GM18526 (cell line): ENCODE results near the gene APOBEC3C.

Source experiments
- POLR2A ChIP-seq: IDR thresholded peaks from 3 replicates; pipeline ENCODE4 v1.6.1; 2011; ENCODE audit not compliant: insufficient read length; ENCODE audit errors: extremely low read depth

The APOBEC3C gene

DNA sequence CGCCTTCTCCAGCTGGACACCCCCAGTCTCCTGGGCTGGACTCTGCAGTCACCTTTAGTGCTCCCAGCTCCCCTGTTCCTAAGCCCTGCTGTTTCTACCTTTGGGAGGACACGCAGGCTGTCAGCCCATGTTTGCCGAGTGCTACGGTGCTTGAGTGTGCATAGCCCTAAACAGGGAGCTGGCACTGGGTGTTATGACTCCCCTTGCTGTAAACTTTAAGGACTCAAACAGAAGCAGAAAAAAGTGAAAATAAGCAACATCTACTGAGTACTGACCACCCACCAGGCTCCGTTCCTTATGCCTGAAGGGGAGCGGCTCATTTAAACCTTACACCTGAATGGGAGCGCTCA is 39.3 kb upstream of the APOBEC3C start:
- no peak for TF ChIP-seq POLR2A

DNA sequence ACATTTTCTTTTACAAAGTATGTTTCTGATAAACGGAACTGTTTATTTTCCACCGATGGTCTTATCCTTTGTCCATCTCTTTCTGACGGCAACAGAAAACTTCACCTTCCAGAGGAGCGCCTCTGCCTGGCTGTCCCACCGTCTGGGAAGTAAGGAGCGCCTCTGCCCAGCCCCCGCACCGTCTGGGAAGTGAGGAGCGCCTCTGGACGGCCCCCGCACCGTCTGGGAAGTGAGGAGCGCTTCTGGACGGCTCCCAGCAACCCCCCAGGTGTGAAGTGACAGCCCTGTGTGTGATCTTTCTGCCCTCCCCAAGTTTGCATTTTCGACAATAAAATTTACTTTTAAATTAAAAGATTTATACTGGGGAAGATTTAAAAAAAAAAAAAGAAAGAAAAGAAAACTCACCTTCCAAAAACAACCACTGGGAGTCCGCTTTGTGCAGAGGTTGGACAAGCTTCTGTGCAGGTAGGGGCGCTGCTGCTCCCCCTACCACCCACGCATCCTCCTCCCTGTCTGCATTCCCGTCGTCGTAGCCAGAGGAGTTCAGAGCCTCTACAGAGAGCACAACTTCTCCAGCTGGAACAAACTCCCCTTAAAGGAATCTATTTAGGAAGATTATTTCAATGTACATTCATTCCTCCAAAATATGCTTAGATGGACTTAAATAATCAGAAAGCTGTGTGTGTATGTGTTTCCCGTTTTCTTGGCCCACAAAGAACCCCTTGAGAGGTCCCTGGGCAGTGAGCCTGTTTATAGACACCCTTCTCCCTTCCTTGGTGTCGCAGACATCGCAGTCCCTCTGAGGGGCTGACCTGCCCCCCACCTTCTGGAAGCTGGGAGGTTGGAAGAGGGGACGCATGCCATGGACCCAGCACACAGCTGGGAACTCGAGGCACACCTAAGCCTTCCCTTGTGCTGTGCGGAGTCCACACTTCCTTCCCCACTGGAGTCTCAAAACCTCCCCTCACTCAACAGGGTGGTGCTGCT is 32.8 kb upstream of the APOBEC3C start:
- no peak for TF ChIP-seq POLR2A

DNA sequence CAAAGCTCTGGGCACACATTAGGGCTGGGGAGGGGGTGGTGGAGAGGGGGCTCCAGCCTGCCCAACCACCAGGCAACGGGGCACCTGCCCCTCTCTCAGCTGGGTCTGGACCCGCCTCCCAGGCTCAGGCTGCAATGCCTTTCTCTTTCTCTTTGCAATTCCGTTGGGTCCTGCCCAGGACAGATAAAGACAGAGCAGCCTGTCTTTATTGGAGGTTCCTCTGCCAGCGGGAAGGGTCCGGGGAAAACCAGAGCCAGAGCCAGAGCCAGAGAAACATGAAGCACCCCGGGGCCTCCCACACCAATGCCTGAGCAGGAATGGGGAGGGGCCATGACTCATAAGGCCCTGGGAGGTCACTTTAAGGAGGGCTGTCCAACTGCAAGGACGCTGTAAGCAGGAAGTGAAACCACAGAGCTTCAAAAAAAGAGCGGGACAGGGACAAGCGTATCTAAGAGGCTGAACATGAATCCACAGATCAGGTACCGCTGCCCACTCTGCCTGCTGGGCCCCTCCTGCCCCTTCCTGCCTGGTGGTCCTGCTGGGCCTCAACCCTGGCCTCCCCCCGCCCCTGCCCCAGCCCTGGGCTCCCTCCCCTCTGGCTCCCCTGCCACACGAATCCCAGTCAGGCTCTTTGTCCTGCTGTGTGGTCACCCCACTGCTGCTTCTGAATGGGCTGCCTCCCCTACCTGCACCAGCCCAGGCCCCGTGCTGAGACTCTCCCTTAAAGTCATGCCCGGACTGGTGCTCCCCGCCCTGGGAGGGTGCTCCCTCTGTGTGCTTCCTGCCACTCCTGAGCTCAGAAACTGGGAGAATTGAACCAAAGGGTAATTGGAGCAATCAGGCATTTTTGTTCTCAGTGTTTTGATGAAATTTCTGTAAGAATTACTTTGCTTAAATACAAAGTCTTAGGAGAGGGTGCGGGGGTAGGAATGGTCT is 31.8 kb upstream of the APOBEC3C start, which contains the start of gene APOBEC3B:
Gene APOBEC3B (plus strand): TSS at position 356 of the 936 bp plus-strand sequence. CDS start 107 bp downstream, at position 463.
- TF ChIP-seq POLR2A = no peak

DNA sequence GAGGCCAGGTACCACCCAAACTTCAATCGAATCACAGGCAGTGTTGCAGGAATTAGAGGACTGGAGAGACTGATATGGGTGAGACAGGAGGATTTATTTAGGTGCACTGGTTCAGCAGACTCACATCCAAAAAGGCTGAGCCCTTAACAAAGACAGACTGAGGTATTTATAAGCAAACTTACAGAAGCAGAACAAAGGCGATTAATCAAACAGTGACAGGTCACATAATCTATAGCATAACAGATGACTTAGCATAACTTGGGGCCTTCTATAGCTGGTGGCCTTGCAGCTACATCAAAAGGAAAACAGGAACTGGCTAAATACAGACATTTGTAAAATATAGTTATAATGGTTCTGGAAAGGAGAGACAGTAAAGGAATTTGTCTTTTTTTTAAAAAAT is 29.8 kb upstream of the APOBEC3C start:
- TF ChIP-seq POLR2A = no peak

DNA sequence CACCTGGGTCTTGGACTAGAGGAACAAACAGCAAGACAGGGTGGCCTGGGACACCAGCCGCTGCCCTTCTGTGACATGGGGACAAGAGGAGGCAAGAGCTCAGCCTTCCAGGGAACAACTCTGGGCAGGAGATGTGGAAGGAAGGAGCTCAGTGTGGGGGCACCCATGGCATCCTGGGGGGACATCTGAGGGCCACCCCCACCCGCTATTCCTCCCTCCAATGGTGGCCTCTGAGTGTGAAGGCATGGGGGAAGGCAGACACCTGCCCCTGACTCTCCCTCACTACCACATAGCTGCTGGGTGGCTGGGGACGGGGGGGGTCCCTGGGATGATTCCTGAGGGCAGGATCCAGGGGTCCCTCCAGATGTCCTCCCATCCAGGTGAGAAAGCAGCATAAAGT is 27.4 kb upstream of the APOBEC3C start:
- no peak for TF ChIP-seq POLR2A

DNA sequence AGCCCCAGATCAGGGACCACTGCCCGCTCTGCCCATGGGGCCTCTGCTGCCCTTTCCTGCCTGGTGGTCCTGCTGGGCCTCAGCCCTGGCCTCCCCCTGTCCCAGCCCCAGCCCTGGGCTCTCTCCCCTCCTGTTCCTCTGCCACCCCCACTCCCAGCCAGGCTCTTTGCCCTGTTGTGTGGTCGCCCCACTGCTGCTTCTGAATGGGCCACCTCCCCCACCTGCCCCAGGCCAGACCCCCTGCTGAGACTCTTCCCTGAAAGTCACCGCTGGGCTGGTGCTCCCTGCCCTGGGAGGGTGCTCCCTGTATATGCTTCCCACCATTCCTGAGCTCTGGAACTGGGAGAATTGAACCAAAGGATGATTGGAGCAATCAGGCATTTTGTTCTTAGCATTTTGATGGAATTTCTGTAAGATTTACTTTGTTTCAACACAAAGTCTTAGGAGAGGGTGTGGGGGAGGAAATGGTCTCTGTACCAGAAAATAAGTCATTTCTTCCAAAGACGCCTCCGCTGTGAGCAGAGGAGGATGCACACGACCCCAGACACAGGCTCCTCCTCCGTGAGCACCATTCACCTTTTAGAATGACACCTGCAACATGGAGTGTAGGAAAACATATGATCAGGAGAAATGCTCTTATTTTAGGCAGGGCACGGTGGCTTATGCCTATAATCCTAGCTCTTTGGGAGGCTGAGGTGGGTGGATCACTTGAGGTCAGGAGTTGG is 26.7 kb upstream of the APOBEC3C start:
- no peak for TF ChIP-seq POLR2A

DNA sequence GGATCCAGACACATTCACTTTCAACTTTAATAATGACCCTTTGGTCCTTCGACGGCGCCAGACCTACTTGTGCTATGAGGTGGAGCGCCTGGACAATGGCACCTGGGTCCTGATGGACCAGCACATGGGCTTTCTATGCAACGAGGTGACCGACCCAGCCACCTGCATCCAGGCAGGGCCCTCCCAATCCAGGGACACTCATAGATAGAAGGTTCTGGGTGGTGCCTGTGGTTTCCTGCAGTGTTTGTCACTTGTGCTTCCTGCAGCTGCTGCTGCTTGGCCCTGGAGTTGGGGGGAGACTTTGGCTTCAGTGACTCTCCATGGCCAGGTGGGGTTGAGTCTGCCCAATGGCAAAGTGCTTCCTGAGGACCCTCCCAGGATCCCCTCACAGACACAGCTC is 24.6 kb upstream of the APOBEC3C start:
- no peak for TF ChIP-seq POLR2A

DNA sequence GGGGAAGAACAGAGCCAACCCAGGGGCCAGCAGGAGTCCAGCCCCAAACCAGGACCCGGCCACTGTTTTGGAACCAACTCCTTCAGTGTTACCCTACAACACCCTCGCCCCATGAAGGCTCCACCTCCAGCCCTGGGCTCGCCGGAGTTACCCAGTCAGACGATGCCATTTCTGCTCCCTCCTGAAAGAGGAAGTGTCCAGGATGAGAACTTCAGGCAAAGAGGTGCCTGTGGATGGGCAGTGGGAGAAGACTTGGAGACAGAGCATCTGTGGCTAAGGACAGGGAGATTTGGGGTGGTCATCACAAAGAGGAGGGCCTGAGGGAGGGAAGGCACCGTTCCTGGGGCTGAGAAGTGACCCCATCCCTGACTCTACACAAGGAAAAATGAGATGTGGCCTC is 18.0 kb upstream of the APOBEC3C start:
- TF ChIP-seq POLR2A = no peak

DNA sequence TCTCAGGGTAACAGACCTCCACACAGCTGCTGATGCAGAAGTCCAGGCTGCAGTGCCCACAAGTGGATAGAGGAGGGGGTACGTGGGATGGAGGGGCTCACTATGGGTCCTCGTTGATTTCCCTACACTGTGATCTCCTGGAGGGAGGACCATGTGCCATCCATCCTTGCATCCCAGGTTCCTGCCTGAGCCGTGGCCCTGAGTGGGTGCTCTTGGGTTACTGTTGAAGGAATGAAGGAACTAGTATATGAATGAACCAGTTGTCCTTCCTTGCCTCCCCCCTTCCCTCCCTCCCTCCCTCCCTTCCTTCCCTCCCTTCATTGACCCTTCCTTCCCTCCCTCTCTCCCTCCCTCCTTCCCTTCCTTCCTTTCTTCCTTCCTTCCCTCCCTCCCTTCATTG is 16.5 kb upstream of the APOBEC3C start:
- no peak for TF ChIP-seq POLR2A

DNA sequence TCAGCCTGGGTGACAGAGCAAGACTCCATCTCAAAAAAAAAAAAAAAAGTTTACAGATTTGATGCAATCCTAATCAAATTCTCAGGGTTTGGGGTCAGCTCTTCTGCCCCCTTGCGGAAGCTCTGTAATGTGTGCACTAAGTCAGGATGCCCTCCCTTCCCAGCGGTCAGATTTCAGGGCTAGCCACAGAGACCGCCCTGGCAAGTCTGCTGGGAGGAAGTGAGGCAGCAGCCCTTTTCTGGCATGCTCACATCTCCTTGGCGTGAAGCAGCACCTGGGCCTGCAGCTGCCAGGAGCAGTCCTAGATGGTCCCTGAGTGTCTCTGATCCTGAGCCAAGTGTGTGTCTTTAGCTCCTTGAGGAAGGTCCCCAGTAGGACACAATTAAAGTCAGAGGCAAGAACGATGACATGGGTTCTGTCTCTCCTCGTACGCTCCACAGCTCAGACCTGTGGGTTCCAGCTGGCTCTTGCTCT is 10.9 kb upstream of the APOBEC3C start:
- TF ChIP-seq POLR2A = no peak

DNA sequence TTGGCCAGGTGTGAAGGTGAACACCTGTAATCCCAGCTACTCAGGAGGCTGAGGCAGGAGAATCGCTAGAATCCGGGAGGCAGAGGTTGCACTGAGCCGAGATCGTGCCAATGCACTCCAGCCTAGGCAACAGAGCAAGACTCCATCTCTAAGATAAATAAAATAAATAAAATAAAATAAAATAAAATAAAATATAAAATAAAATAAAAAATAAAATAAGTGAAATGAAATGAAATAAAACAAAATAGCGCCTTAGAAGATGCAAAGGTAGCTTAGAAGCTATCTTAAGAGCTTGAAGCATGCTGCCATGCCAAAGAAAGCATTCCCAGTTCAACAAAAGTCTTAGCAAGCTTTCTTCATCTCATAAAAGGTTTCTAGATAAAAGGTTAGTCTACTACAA is 6.9 kb upstream of the APOBEC3C start:
- TF ChIP-seq POLR2A = no peak

DNA sequence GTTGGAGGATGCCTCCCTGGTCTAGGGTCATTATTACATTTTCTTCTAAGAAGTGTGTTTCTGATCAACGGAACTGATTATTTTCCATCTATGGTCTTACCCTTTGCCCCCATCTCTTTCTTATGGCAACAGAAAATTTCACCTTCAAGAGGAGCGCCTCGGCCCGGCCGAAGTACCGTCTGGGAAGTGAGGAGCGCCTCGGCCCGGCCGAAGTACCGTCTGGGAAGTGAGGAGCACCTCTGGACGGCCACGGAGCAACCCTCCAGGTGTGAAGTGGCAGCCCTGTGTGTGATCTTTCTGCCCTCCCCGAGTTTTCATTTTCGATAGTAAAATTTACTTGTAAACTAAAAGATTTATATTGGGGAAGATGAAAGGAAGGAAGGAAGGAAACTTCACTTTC is 3.1 kb upstream of the APOBEC3C start:
- TF ChIP-seq POLR2A = no peak

DNA sequence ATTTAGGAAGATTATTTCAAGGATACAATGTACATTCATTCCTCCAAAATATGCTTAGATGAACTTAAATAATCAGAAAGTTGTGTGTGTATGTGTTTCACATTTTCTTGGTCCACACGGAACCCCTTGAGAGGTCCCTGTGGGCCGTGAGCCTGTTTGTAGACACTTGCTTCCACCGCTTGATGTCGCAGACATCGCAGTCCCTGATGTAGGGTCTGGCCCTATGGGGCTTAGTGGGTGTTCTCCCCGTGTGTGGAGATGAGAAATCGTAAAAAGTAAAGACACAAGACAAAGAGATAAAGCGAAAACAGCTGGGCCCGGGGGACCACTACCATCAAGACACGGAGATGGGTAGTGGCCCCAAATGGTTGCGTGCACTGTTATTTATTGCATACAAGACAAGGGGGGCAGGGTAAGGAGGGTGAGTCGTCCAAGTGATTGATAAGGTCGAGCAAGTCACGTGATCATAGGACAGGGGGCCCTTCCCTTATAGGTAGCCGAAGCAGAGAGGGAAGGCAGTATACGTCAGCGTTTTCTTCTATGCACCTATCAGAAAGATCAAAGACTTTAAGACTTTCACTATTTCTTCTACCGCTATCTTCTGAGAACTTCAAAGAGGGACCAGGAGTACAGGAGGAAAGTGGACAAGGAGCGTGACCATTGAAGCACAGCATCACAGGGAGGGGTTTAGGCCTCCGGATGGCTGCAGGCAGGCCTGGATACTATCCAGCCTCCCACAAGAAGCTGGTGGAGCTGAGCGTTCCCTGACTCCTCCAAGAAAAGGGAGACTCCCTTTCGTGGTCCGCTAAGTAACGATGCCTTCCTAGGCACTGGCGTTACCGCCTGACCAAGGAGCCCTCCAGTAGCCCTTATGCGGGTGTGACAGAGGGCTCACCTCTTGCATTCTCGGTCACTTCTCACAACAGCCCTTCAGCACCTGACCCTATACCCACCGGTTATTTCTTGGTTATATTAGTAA is 1.2 kb upstream of the APOBEC3C start:
- TF ChIP-seq POLR2A = no peak

DNA sequence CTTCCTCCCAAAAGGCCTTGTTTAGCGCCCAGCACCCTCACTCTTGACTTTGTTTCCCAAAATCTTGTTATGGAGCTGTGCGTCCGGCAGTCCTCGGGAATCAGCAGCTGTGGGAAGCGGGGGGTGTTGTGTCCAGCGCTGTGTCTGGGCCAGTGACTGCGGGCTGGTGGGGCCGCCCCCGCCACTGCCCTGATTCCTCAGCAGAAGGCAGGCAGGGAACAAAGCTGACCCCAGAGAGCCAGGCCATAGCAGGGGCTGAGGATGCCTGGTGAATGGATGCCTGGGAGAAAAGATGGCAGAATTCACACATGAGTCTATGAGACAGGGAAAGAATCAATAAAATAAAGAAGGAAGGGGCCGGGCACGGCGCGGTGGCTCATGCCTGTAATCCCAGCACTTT is 2.5 kb downstream of the APOBEC3C start:
- no peak for TF ChIP-seq POLR2A
